Activated CD8-positive, alpha-beta T cell treated with anti-CD3 and anti-CD28 coated beads for 36 hours (primary cell): ENCODE data around the gene ZNF322. TPM values are rescaled to one million over a fixed set of nuclear protein-coding genes. Genes with fewer than 3 reads are reported as not detected.

Experiments used
- ATAC-seq: fragments of 200-7000 bp; cut with Tn5 transposase; one replicate; pipeline ENCODE4 v1.10.0; 2021; ENCODE audit warnings: mild to moderate bottlenecking, moderate library complexity
- CTCF ChIA-PET: fragments of 350-600 bp; sonication (Branson Sonifier 250); formaldehyde crosslinking; loops from one replicate; lab custom pipeline; 2021; ENCODE audit warnings: antibody characterized with exemption; lab: Charles Lee
- POLR2A ChIA-PET: fragments of 350-600 bp; sonication (Branson Sonifier 250); formaldehyde crosslinking; loops from one replicate; lab custom pipeline; 2021; ENCODE audit warnings: antibody characterized with exemption; lab: Charles Lee
- DNase-seq: peaks from one replicate; pipeline ENCODE4 v3.0.0-alpha.2; 2020
- H3K27ac Mint-ChIP-seq: one replicate; pipeline ENCODE4 v1.8.0; 2021; ENCODE audit warnings: mild to moderate bottlenecking, mixed read lengths
- H3K27me3 Mint-ChIP-seq: one replicate; pipeline ENCODE4 v1.8.0; 2021; ENCODE audit warnings: mixed read lengths
- H3K36me3 Mint-ChIP-seq: one replicate; pipeline ENCODE4 v1.8.0; 2021; ENCODE audit warnings: low read depth, mixed read lengths
- H3K4me1 Mint-ChIP-seq: one replicate; pipeline ENCODE4 v1.8.0; 2021; ENCODE audit warnings: low read depth, mixed read lengths
- H3K4me3 Mint-ChIP-seq: one replicate; pipeline ENCODE4 v1.8.0; 2021; ENCODE audit warnings: mild to moderate bottlenecking, moderate library complexity, mixed read lengths
- H3K9me3 Mint-ChIP-seq: one replicate; pipeline ENCODE4 v1.8.0; 2021; ENCODE audit warnings: mixed read lengths
- CTCF ChIP-seq: fragments of 200-600 bp; IDR thresholded peaks from one replicate; pipeline ENCODE4 v1.8.0; 2022; ENCODE audit warnings: antibody characterized with exemption, mild to moderate bottlenecking
- intact Hi-C: fragments of 100-400 bp; cut with micrococcal nuclease; formaldehyde crosslinking; loops from one replicate; pipeline ENCODE4 v1.10.0; 2022
- total RNA-seq, 2 experiments: library from RNA; stranded (reverse); gene quantifications; one replicate each; pipeline ENCODE4 v1.2.3, GENCODE V29; 2021

The ZNF322 gene
- total RNA-seq, 2 experiments from 2014 or later = 7.7 to 9.3 TPM

- DNase-seq = no peak
- H3K9me3 Mint-ChIP-seq = no peaks in the 10 kb centered on the region
- ChIA-PET POLR2A (interaction anchor here (2.4 kb wide), 1 partner anchor 22 kb away, joined by 25 read pairs; no protein-coding TSS in a partner anchor), CTCF (interaction anchor here (0.9 to 4.2 kb wide), 6 partner anchors 15 to 561 kb away, joined by 3 to 180 read pairs (median 4); a partner anchor contains a TSS)
- peaks cover 12% of the 10 kb centered on the region for H3K36me3 Mint-ChIP-seq
- H3K4me1 Mint-ChIP-seq = peaks cover 15% of the 10 kb centered on the region
- intact Hi-C loops = no loop called here
- H3K27ac Mint-ChIP-seq = no peak overlapping the region
- H3K27me3 Mint-ChIP-seq = peaks cover 22% of the 10 kb centered on the region
- no peak overlapping the region for H3K4me3 Mint-ChIP-seq
- no peak for ATAC-seq
- no peak for TF ChIP-seq CTCF
Measured at GRCh38 chr6:26593278-26594130, 66.0 kb downstream of the ZNF322 start.

GRCh38 chr6:26592649-26593048 is 66.9 kb downstream of the ZNF322 start:
- CTCF ChIA-PET = interaction anchor here (1.1 to 4.2 kb wide), 4 partner anchors 8 to 251 kb away, joined by 3 to 180 read pairs (median 8); no protein-coding TSS in a partner anchor
- TF ChIP-seq CTCF = no peak

GRCh38 chr6:26588965-26589364 is 70.6 kb downstream of the ZNF322 start:
- intact Hi-C loops = no loop called here
- ChIA-PET POLR2A (no interaction called here), CTCF (interaction anchor here (0.6 to 1.1 kb wide), 2 partner anchors 16 to 19 kb away, joined by 3 to 4 read pairs; no protein-coding TSS in a partner anchor)
- Mint-ChIP-seq H3K36me3 (no peaks in the 10 kb centered on the region), H3K4me1 (no peaks in the 10 kb centered on the region), H3K9me3 (no peaks in the 10 kb centered on the region), H3K4me3 (no peak overlapping the region), H3K27me3 (peaks cover 31% of the 10 kb centered on the region), H3K27ac (no peak overlapping the region)
- ATAC-seq (no peak), DNase-seq (no peak)
- no peak for TF ChIP-seq CTCF

More at GRCh38 chr6:26592649-26593048, 66.9 kb downstream of the ZNF322 start:
- H3K4me1 Mint-ChIP-seq = peaks cover 7% of the 10 kb centered on the region
- intact Hi-C loops = no loop called here
- DNase-seq (no peak), ATAC-seq (no peak)
- no peak overlapping the region for H3K27ac Mint-ChIP-seq
- H3K9me3 Mint-ChIP-seq = no peaks in the 10 kb centered on the region
- POLR2A ChIA-PET = no interaction called here
- peaks cover 4% of the 10 kb centered on the region for H3K36me3 Mint-ChIP-seq
- no peak overlapping the region for H3K4me3 Mint-ChIP-seq
- H3K27me3 Mint-ChIP-seq = peaks cover 22% of the 10 kb centered on the region

Other genes with a start within 250 kb of the ZNF322 start
- 10 to 100 TPM; 42.2 to 50.6 TPM for gene BTN3A3, start 219.2 kb downstream of the ZNF322 start, total RNA-seq
- 10 to 100 TPM; 14.2 to 16.2 TPM for gene BTN2A1, start 201.8 kb downstream of the ZNF322 start, total RNA-seq
- under 1 TPM in 1 of 2 experiments, not detected in 1; 0.11 TPM for gene BTN1A1, start 159.4 kb downstream of the ZNF322 start, total RNA-seq
- 10 to 100 TPM; 80.2 to 83.3 TPM for gene HMGN4, start 121.4 kb downstream of the ZNF322 start, total RNA-seq
- gene ABT1, start 62.8 kb downstream of the ZNF322 start, total RNA-seq = 10 to 100 TPM; 27.7 to 27.9 TPM